ENCODE results near the gene RPH3AL. TPM values are rescaled to one million over a fixed set of nuclear protein-coding genes. Genes with fewer than 3 reads are reported as not detected.

The RPH3AL gene
- total and polyA plus RNA-seq, 2 of the 8 experiments (the other 6 are each of a cell fraction or from before 2014, with no cell fraction given), result 5.6 to 5.8 TPM

GRCh38 chr17:249236-249993 is 103.2 kb downstream of the RPH3AL start:
- Histone ChIP-seq H2BK12ac (ENCODE audit: low read depth, low read length) (0 out of 2 replicates have a peak overlapping the region, but pooled peaks have one; percentile 60), H3K36me3 (ENCODE audit: control insufficient read depth in 2 of 4, insufficient read depth in 4 of 4, low read length in 3 of 4) (no peaks in the 10 kb centered on the region; a peak in 1 of 8 replicates), H3K27ac (ENCODE audit: low read depth, low read length) (no peak overlapping the region), H4K91ac (replicated peaks; ENCODE audit: insufficient read length, low read length) (no peak overlapping the region), H2AFZ (ENCODE audit: low read length) (no peak overlapping the region), H2BK5ac (ENCODE audit: low read depth, low read length) (no peak overlapping the region), H4K20me1 (replicated peaks in 1 of 2; ENCODE audit: control insufficient read depth in 1 of 2, insufficient read depth in 2 of 2, low read length in 2 of 2) (peaks cover 0 to 7% of the 10 kb centered on the region in 2 experiments), H3K9ac (replicated peaks in 1 of 4; ENCODE audit: extremely low read depth in 1 of 4, low read depth in 3 of 4, low read length in 3 of 4) (no peak overlapping the region), H3K4me2 (ENCODE audit: insufficient read depth in 1 of 2, low read depth in 2 of 2, low read length in 2 of 2) (no peak overlapping the region), H2AK5ac (ENCODE audit: low read depth, low read length) (no peak overlapping the region), H3K79me1 (ENCODE audit: low read depth, low read length) (no peaks in the 10 kb centered on the region), H3K56ac (replicated peaks; ENCODE audit: insufficient read length, low read depth, low read length) (no peak overlapping the region), H2BK15ac (ENCODE audit: low read length) (no peak overlapping the region), H3K23me2 (ENCODE audit: low read depth, low read length) (peaks cover 4% of the 10 kb centered on the region), H3K18ac (ENCODE audit: extremely low read depth, low read length) (no peak overlapping the region), H4K5ac (ENCODE audit: insufficient read length, low read depth, low read length) (no peak overlapping the region), H3K9me3 (ENCODE audit: insufficient read depth in 2 of 2, low read depth in 1 of 2, low read length in 1 of 2) (no peaks in the 10 kb centered on the region), H2BK20ac (ENCODE audit: low read length) (no peak overlapping the region), H3K27me3 (replicated peaks in 1 of 4; ENCODE audit: control insufficient read depth in 3 of 4, extremely low read depth in 1 of 4, insufficient read depth in 3 of 4, low read length in 3 of 4) (no peaks in the 10 kb centered on the region; a peak in 1 of 7 replicates), H2BK120ac (replicated peaks; ENCODE audit: low read depth, low read length) (no peak overlapping the region), H3K4me1 (replicated peaks in 1 of 4; ENCODE audit: control insufficient read depth in 3 of 4, insufficient read depth in 4 of 4, low read length in 3 of 4) (no peaks in the 10 kb centered on the region), H3K4ac (replicated peaks; ENCODE audit: insufficient read length, low read depth, low read length) (no peak overlapping the region), H4K8ac (ENCODE audit: extremely low read depth, insufficient read depth, low read length) (no peak overlapping the region), H3K4me3 (ENCODE audit: extremely low read depth in 1 of 4, insufficient read depth in 2 of 4, low read depth in 3 of 4, low read length in 4 of 4) (no peak overlapping the region), H3K23ac (ENCODE audit: insufficient read length) (no peak overlapping the region), H3K14ac (ENCODE audit: insufficient read length) (no peak overlapping the region), H3K79me2 (ENCODE audit: control insufficient read depth in 1 of 2, insufficient read depth in 2 of 2, low read length in 2 of 2) (no peaks in the 10 kb centered on the region)
- peak in 1 of 2 experiments; percentile 33 for DNase-seq (ENCODE audit: low read depth in 1 of 2, low spot score in 2 of 2)
- CTCF ChIA-PET (ENCODE audit: partially characterized antibody), result interaction anchor here (0.6 to 2.4 kb wide), 6 partner anchors 9 to 1028 kb away, joined by 3 to 16 read pairs (median 4); no protein-coding TSS in a partner anchor
- POLR2A ChIA-PET (ENCODE audit: partially characterized antibody), result interaction anchor here (0.6 to 1.7 kb wide), 2 partner anchors 11 to 12 kb away, joined by 3 to 5 read pairs; no protein-coding TSS in a partner anchor
- 84% methylated on average over 24 of the region's 24 CpGs; no CpG with 5 or more reads in 1 of the 2 experiments for WGBS, 2 experiments (ENCODE audit: extremely low coverage in 1 of 2, insufficient coverage in 1 of 2, insufficient read length in 1 of 2, insufficient replicate concordance in 2 of 2, low coverage in 1 of 2, low lambda C conversion rate in 2 of 2, missing lambda C conversion rate in 1 of 2)
- no peak for FAIRE-seq
- TF ChIP-seq KDM1A (IDR thresholded peaks at IDR 0.05; ENCODE audit: borderline replicate concordance, low read length) (no peak), POLR2AphosphoS5 (IDR thresholded peaks at IDR 0.05; ENCODE audit: low read depth, low read length) (no peak), SIX5 (IDR thresholded peaks at IDR 0.05; ENCODE audit: low read depth, low read length) (no peak), GTF2F1 (IDR thresholded peaks at IDR 0.05; ENCODE audit: borderline replicate concordance, low read depth, low read length) (no peak), RXRA (IDR thresholded peaks at IDR 0.05; ENCODE audit: insufficient read depth, low read depth, low read length) (no peak), SP4 (IDR thresholded peaks at IDR 0.05; ENCODE audit: low read length) (no peak), CBX5 (IDR thresholded peaks at IDR 0.05; ENCODE audit: low read depth, low read length) (no peak), POLR2A (IDR thresholded peaks at IDR 0.05; ENCODE audit: control extremely low read depth in 1 of 2, low read depth in 2 of 2, low read length in 2 of 2) (no peak), E2F6 (IDR thresholded peaks at IDR 0.05) (no peak), PHF8 (conservative IDR thresholded peaks at IDR 0.05; ENCODE audit: low read depth, low read length) (no peak)

All from H1 (cell line).